ENCODE results near the gene CDH12.
"Not testable (repeated sequence)": the region's sequence is repeated elsewhere in the genome, so short reads cannot be mapped to it uniquely, and the experiment has no call there.

CDH12 gene

GRCh38 chr5:22242532-22242931, 610.6 kb downstream of the CDH12 start:
- in situ Hi-C loops (cut with MboI; ENCODE audit: low pct_unique_long_range_greater_than_20kb, low sequenced_read_pairs, unreplicated experiment) = no loop called here
- no peak for DNase-seq (ENCODE audit: low spot score)
- TF ChIP-seq CTCF (IDR thresholded peaks at IDR 0.05; ENCODE audit: extremely low read depth, insufficient read depth, missing control alignments) = no peak

- TF ChIP-seq CTCF (IDR thresholded peaks at IDR 0.05; ENCODE audit: extremely low read depth, insufficient read depth, missing control alignments) = no peak
- in situ Hi-C loops (cut with MboI; ENCODE audit: low pct_unique_long_range_greater_than_20kb, low sequenced_read_pairs, unreplicated experiment) = no loop called here
- DNase-seq (ENCODE audit: low spot score) = no peak
Observed at GRCh38 chr5:22238047-22238446, 615.1 kb downstream of the CDH12 start.

GRCh38 chr5:22226423-22226822, 626.7 kb downstream of the CDH12 start:
- in situ Hi-C loops (cut with MboI; ENCODE audit: low pct_unique_long_range_greater_than_20kb, low sequenced_read_pairs, unreplicated experiment) = no loop called here
- TF ChIP-seq CTCF (IDR thresholded peaks at IDR 0.05; ENCODE audit: extremely low read depth, insufficient read depth, missing control alignments) = no peak
- no peak for DNase-seq (ENCODE audit: low spot score)

- no peak for TF ChIP-seq CTCF (IDR thresholded peaks at IDR 0.05; ENCODE audit: extremely low read depth, insufficient read depth, missing control alignments)
- no peak for DNase-seq (ENCODE audit: low spot score)
- in situ Hi-C loops (cut with MboI; ENCODE audit: low pct_unique_long_range_greater_than_20kb, low sequenced_read_pairs, unreplicated experiment) = no loop called here
Observed at GRCh38 chr5:22223079-22223478, 630.1 kb downstream of the CDH12 start.

GRCh38 chr5:22213703-22214495, 639.2 kb downstream of the CDH12 start:
- DNase-seq (ENCODE audit: low spot score); in situ Hi-C loops (cut with MboI; ENCODE audit: low pct_unique_long_range_greater_than_20kb, low sequenced_read_pairs, unreplicated experiment): not testable (repeated sequence)

GRCh38 chr5:22212254-22212991, 640.7 kb downstream of the CDH12 start:
- DNase-seq (ENCODE audit: low spot score); in situ Hi-C loops (cut with MboI; ENCODE audit: low pct_unique_long_range_greater_than_20kb, low sequenced_read_pairs, unreplicated experiment): not testable (repeated sequence)

GRCh38 chr5:22208463-22208862, 644.7 kb downstream of the CDH12 start:
- in situ Hi-C loops (cut with MboI; ENCODE audit: low pct_unique_long_range_greater_than_20kb, low sequenced_read_pairs, unreplicated experiment); DNase-seq (ENCODE audit: low spot score): not testable (repeated sequence)

- DNase-seq (ENCODE audit: low spot score); in situ Hi-C loops (cut with MboI; ENCODE audit: low pct_unique_long_range_greater_than_20kb, low sequenced_read_pairs, unreplicated experiment): not testable (repeated sequence)
Observed at GRCh38 chr5:22188651-22189050, 664.5 kb downstream of the CDH12 start.

GRCh38 chr5:22187632-22188228, 665.4 kb downstream of the CDH12 start:
- DNase-seq (ENCODE audit: low spot score); in situ Hi-C loops (cut with MboI; ENCODE audit: low pct_unique_long_range_greater_than_20kb, low sequenced_read_pairs, unreplicated experiment): not testable (repeated sequence)

- in situ Hi-C loops (cut with MboI; ENCODE audit: low pct_unique_long_range_greater_than_20kb, low sequenced_read_pairs, unreplicated experiment); DNase-seq (ENCODE audit: low spot score): not testable (repeated sequence)
Observed at GRCh38 chr5:22169226-22169625, 683.9 kb downstream of the CDH12 start.

GRCh38 chr5:22168704-22169103, 684.4 kb downstream of the CDH12 start:
- DNase-seq (ENCODE audit: low spot score); in situ Hi-C loops (cut with MboI; ENCODE audit: low pct_unique_long_range_greater_than_20kb, low sequenced_read_pairs, unreplicated experiment): not testable (repeated sequence)

GRCh38 chr5:22165931-22166330, 687.2 kb downstream of the CDH12 start:
- DNase-seq (ENCODE audit: low spot score); in situ Hi-C loops (cut with MboI; ENCODE audit: low pct_unique_long_range_greater_than_20kb, low sequenced_read_pairs, unreplicated experiment): not testable (repeated sequence)
